K562 (cell line): Measurements from ENCODE around the gene SNRNP48. TPM values are rescaled to one million over a fixed set of nuclear protein-coding genes. Genes with fewer than 3 reads are reported as not detected.

Source experiments
- ATAC-seq: fragments of 200-7000 bp; cut with Tn5 transposase; 3 replicates; pipeline ENCODE4 v1.9.1; 2020; ENCODE audit warnings: moderate library complexity
- BruUV-seq: library from RNA; stranded (reverse); fragments of 400-500 nt; replicated peaks from 2 replicates; lab custom pipeline; 2021; lab: Mats Ljungman, UMichigan
- CTCF ChIA-PET: fragments of 300-600 bp; formaldehyde crosslinking; extraction: SDS; loops from one replicate; lab custom pipeline; 2021; ENCODE audit warnings: low intra/inter-chr PET ratio; lab: Yijun Ruan, JAX
- POLR2A ChIA-PET: fragments of 300-600, 350-650 bp; sonication (Branson Sonifier 250); formaldehyde crosslinking; extraction: SDS; loops from one replicate; lab custom pipeline; 2021; ENCODE audit warnings: antibody characterized with exemption, inconsistent platforms; lab: Yijun Ruan, JAX
- DNase-seq, 4 experiments: peaks; one replicate each; pipeline versions ENCODE4 v3.0.0 to v3.0.0-alpha.2; 2011 to 2018; ENCODE audit warnings: low spot score in 3 of 4, mixed read lengths in 3 of 4; ENCODE audit errors: extremely low read depth in 1 of 4
- FAIRE-seq: peaks from 2 replicates; lab custom pipeline; 2011; peaks lifted over from hg19 to GRCh38; lab: Jason Lieb, UNC
- H2AFZ ChIP-seq: 2 replicates; pipeline ENCODE4 v1.6.0; 2011; ENCODE audit warnings: low read depth, low read length, control low read depth, inconsistent platforms
- H3K27ac ChIP-seq: fragments of 200-600 bp; 3 replicates; pipeline ENCODE4 v1.8.0; 2011; ENCODE audit warnings: low read depth, mild to moderate bottlenecking, control low read depth, inconsistent platforms, low read length, moderate library complexity, mixed read lengths; ENCODE audit errors: extremely low read depth
- H3K27me3 ChIP-seq, 2 experiments: fragments of 300-600 bp in 1 of 2; 2 replicates in 1 of 2; 3 replicates in 1 of 2; pipeline versions ENCODE4 v1.6.0 to v1.8.0; 2011; ENCODE audit warnings: inconsistent platforms in 2 of 2, low read length in 2 of 2, mild to moderate bottlenecking in 1 of 2, mixed read lengths in 1 of 2, moderate library complexity in 1 of 2; ENCODE audit not compliant: control insufficient read depth in 2 of 2, insufficient read depth in 2 of 2
- H3K36me3 ChIP-seq: fragments of 300-600 bp; 3 replicates; pipeline ENCODE4 v1.8.0; 2011; ENCODE audit warnings: mild to moderate bottlenecking, low read length, inconsistent platforms; ENCODE audit not compliant: control insufficient read depth, insufficient read depth
- H3K4me1 ChIP-seq, 2 experiments: fragments of 200-600 bp in 1 of 2; replicated peaks in 1 of 2; 2 replicates in 1 of 2; 3 replicates in 1 of 2; pipeline versions ENCODE4 v1.5.1 to v1.8.0; 2011; ENCODE audit warnings: inconsistent platforms in 2 of 2, low read length in 2 of 2, mild to moderate bottlenecking in 1 of 2, mixed read lengths in 1 of 2, moderate library complexity in 1 of 2; ENCODE audit not compliant: control insufficient read depth in 2 of 2, insufficient read depth in 2 of 2
- H3K4me2 ChIP-seq: 2 replicates; pipeline ENCODE4 v1.6.1; 2011; ENCODE audit warnings: low read length, control low read depth, inconsistent platforms, mixed read lengths; ENCODE audit not compliant: insufficient read depth
- H3K4me3 ChIP-seq: fragments of 200-600 bp; sonication (generic), shearing (Covaris generic); 2 replicates; pipeline ENCODE4 v1.5.1; 2016; ENCODE audit warnings: control low read depth, inconsistent platforms
- H3K79me2 ChIP-seq: fragments of 200-600 bp; 3 replicates; pipeline ENCODE4 v1.8.0; 2011; ENCODE audit warnings: low read length, inconsistent platforms; ENCODE audit not compliant: control insufficient read depth, insufficient read depth
- H3K9ac ChIP-seq, 2 experiments: 2 replicates each; pipeline versions ENCODE4 v1.6.0 to v1.6.1; 2011; ENCODE audit warnings: low read depth in 2 of 2, low read length in 2 of 2, control low read depth in 1 of 2, inconsistent platforms in 1 of 2, mild to moderate bottlenecking in 1 of 2, mixed read lengths in 1 of 2; ENCODE audit not compliant: insufficient read depth in 1 of 2
- H3K9me1 ChIP-seq: one replicate; pipeline ENCODE4 v1.6.0; 2011; ENCODE audit warnings: inconsistent platforms, mild to moderate bottlenecking, low read length, moderate library complexity; ENCODE audit not compliant: control insufficient read depth, insufficient read depth
- H3K9me3 ChIP-seq: replicated peaks from 2 replicates; pipeline ENCODE4 v1.5.1; 2011; ENCODE audit warnings: low read depth, low read length, inconsistent platforms; ENCODE audit not compliant: control insufficient read depth, insufficient read depth
- H4K20me1 ChIP-seq: replicated peaks from 2 replicates; pipeline ENCODE4 v1.6.1; 2011; ENCODE audit warnings: low read length, inconsistent platforms, mixed read lengths; ENCODE audit not compliant: control insufficient read depth, insufficient read depth
- ARID1B ChIP-seq: fragments of 450-650 bp; IDR thresholded peaks from 2 replicates; pipeline ENCODE4 v1.6.1; 2016; ENCODE audit warnings: antibody characterized with exemption, mild to moderate bottlenecking, inconsistent platforms
- ARNT ChIP-seq, 2 experiments: fragments of 450-650 bp; IDR thresholded peaks; 2 replicates each; pipeline ENCODE4 v1.6.1; 2016; ENCODE audit warnings: mild to moderate bottlenecking in 1 of 2
- FUS ChIP-seq: fragments of 200-400 bp; formaldehyde crosslinking; optimal IDR thresholded peaks from 2 replicates; pipeline ENCODE3; 2017; ENCODE audit warnings: low read depth, low read length
- GATAD2A ChIP-seq: fragments of 450-650 bp; IDR thresholded peaks from 2 replicates; pipeline ENCODE4 v1.6.1; 2017
- GATAD2B ChIP-seq: fragments of 450-650 bp; IDR thresholded peaks from 2 replicates; pipeline ENCODE4 v1.6.1; 2017; ENCODE audit warnings: mild to moderate bottlenecking, borderline replicate concordance
- L3MBTL2 ChIP-seq: fragments of 450-650 bp; IDR thresholded peaks from 2 replicates; pipeline ENCODE4 v1.6.1; 2016; ENCODE audit warnings: mild to moderate bottlenecking, moderate library complexity
- MAFG ChIP-seq: fragments of 450-650 bp; conservative IDR thresholded peaks from 2 replicates; pipeline ENCODE4 v1.6.1; 2016; ENCODE audit warnings: missing genetic modification characterization, missing compliant biosample characterization
- NR2C1 ChIP-seq, 2 experiments: fragments of 450-650 bp; IDR thresholded peaks; 2 replicates each; pipeline ENCODE4 v1.6.1; 2017; ENCODE audit warnings: mild to moderate bottlenecking in 2 of 2, antibody characterized with exemption in 1 of 2, inconsistent platforms in 1 of 2, missing compliant biosample characterization in 1 of 2, missing genetic modification characterization in 1 of 2
- PML ChIP-seq: IDR thresholded peaks from 2 replicates; pipeline ENCODE4 v1.6.1; 2012; ENCODE audit warnings: low read length, inconsistent platforms
- SRSF9 ChIP-seq: fragments of 200-400 bp; formaldehyde crosslinking; IDR thresholded peaks from 2 replicates; pipeline ENCODE4 v1.6.1; 2017; ENCODE audit warnings: low read depth, low read length, borderline replicate concordance
- ZBTB11 ChIP-seq, 3 experiments: fragments of 200-800 bp in 1 of 3; fragments of 250-450 bp in 1 of 3; fragments of 450-650 bp in 1 of 3; sonication (Bioruptor Pico) in 1 of 3; sonication (Bioruptor generic) in 1 of 3; formaldehyde crosslinking in 1 of 3; IDR thresholded peaks; 2 replicates each; pipeline versions ENCODE4 v1.6.1 to v1.8.0; 2016 to 2022; ENCODE audit warnings: mild to moderate bottlenecking in 2 of 3, missing genetic modification characterization in 2 of 3, missing compliant biosample characterization in 1 of 3, moderate library complexity in 1 of 3
- WGBS: fragments of 100-300 bp; shearing (Covaris generic); methylation state at CpG from one replicate; pipeline ENCODE4 v1.1.6; 2016; ENCODE audit warnings: low coverage, mixed read lengths; ENCODE audit not compliant: insufficient coverage; ENCODE audit errors: missing lambda C conversion rate; 5-methylcytosine and 5-hydroxymethylcytosine counted together
- in situ Hi-C: fragments of 300-500 bp; cut with MboI; formaldehyde crosslinking; loops from 4 replicates; pipeline ENCODE4 v1.15.0; 2018; ENCODE audit warnings: inconsistent platforms, mixed read lengths
- intact Hi-C: fragments of 100-400 bp; cut with micrococcal nuclease; formaldehyde crosslinking; loops from 2 replicates; pipeline ENCODE4 v1.14.2; 2022
- polyA plus RNA-seq, 8 experiments: library from polyadenylated mRNA; depleted of rRNA in 4 of 8; stranded (reverse) in 5 of 8; unstranded in 3 of 8; fragments of >200 nt; fragmentation: Nextera tagmentation in 2 of 8; fragmentation: Illumina TruSeq in 1 of 8; extraction: Ambion mirVana in 2 of 8; extraction: Trizol in 1 of 8; gene quantifications; 2 replicates each; pipeline versions ENCODE4 v1.2.1 to v1.2.3, GENCODE V29; 2011 to 2014; ENCODE audit warnings: inconsistent platforms in 1 of 8, missing spikeins in 1 of 8
- total RNA-seq, 7 experiments: library from RNA; depleted of rRNA in 6 of 7; stranded (reverse); fragments of >200 nt in 6 of 7; fragmentation: Illumina TruSeq in 2 of 7; extraction: Trizol in 2 of 7; gene quantifications; 2 replicates each; pipeline versions ENCODE4 v1.2.1 to v1.2.3, GENCODE V29; 2011 to 2021; ENCODE audit warnings: low replicate concordance in 1 of 7

The SNRNP48 gene
- total and polyA plus RNA-seq, 9 of the 15 experiments (the other 6 are each of a cell fraction or from before 2014, with no cell fraction given): 6.2 to 32.9 (median 18.6) TPM

GRCh38 chr6:7585287-7585930 lies 4.6 kb upstream of the SNRNP48 start:
- Histone ChIP-seq H3K4me2 (no peak overlapping the region), H3K9me1 (no peaks in the 10 kb centered on the region), H3K79me2 (peaks cover 5% of the 10 kb centered on the region), H3K27ac (no peak overlapping the region), H4K20me1 (no peaks in the 10 kb centered on the region), H3K4me1 (peaks cover 10 to 19% of the 10 kb centered on the region in 2 experiments; a peak in 4 of 5 replicates), H3K4me3 (no peak overlapping the region), H3K36me3 (no peaks in the 10 kb centered on the region; the same call in 2 of the 3 replicates), H3K9ac (no peak overlapping the region), H3K27me3 (peaks cover 9 to 40% of the 10 kb centered on the region in 2 experiments; a peak in 4 of 5 replicates), H2AFZ (peak overlapping the region; percentile 34; the same call in 1 of the 2 replicates), H3K9me3 (0 out of 2 replicates have a peak, but pooled peaks cover 2% of the 10 kb centered on the region)
- in situ Hi-C loops: no loop called here
- CTCF ChIA-PET: no interaction called here
- WGBS: 67% methylated on average over 28 of the region's 28 CpGs
- BruUV-seq: no TSS peak
- FAIRE-seq: no peak
- intact Hi-C loops: no loop called here
- POLR2A ChIA-PET: no interaction called here
- DNase-seq: no peak
- ATAC-seq: no peak
- TF ChIP-seq NR2C1 (IDR thresholded peaks at IDR 0.05): peak; percentile 85
- TF ChIP-seq NR2C1 (tag; IDR thresholded peaks at IDR 0.05): peak; percentile 72
- TF ChIP-seq ARNT (IDR thresholded peaks at IDR 0.05): no peak
- TF ChIP-seq ARID1B: no peak
- no peak for TF ChIP-seq GATAD2B
- no peak for TF ChIP-seq GATAD2A
- TF ChIP-seq ZBTB11 (CRISPR knock-in tag; IDR thresholded peaks at IDR 0.05): no peak
- peak; percentile 36; the same call in 1 of the 2 replicates for TF ChIP-seq L3MBTL2
- TF ChIP-seq FUS: no peak
- TF ChIP-seq MAFG: no peak
- no peak for TF ChIP-seq SRSF9
- no peak for TF ChIP-seq PML
